Measurements from ENCODE around the gene KCNMB2. TPM values are rescaled to one million over a fixed set of nuclear protein-coding genes. Genes with fewer than 3 reads are reported as not detected.

KCNMB2 gene
- total and polyA plus RNA-seq, 2 donors (not counting 1 experiment from before 2014, with no cell fraction given), result 0.17 TPM; not detected in 1

- Histone ChIP-seq H3K27me3 (ENCODE audit: control insufficient read depth, insufficient read depth, low read length) (no peaks in the 10 kb centered on the region), H3K79me2 (ENCODE audit: control insufficient read depth, insufficient read depth, low read length) (no peaks in the 10 kb centered on the region), H2AFZ (ENCODE audit: low read length) (no peak overlapping the region), H3K9me3 (ENCODE audit: control insufficient read depth, insufficient read depth, low read depth, low read length) (no peaks in the 10 kb centered on the region), H3K4me1 (ENCODE audit: control insufficient read depth, extremely low read depth, insufficient read depth, low read length) (no peaks in the 10 kb centered on the region), H3K4me2 (ENCODE audit: extremely low read depth, insufficient read depth, low read length) (no peak overlapping the region), H3K27ac (ENCODE audit: insufficient read depth, low read length) (no peak overlapping the region), H3K36me3 (ENCODE audit: control insufficient read depth, insufficient read depth, low read length) (no peaks in the 10 kb centered on the region), H3K9ac (ENCODE audit: insufficient read depth, low read length) (no peak overlapping the region), H4K20me1 (ENCODE audit: control insufficient read depth, extremely low read depth, insufficient read depth, low read length) (no peaks in the 10 kb centered on the region), H3K4me3 (replicated peaks in 1 of 4; ENCODE audit: control extremely low read depth in 1 of 4, insufficient read depth in 1 of 4, low read depth in 3 of 4, low read length in 4 of 4) (no peak overlapping the region)
- TF ChIP-seq EZH2 (IDR thresholded peaks at IDR 0.05; ENCODE audit: low read length, missing control alignments) (no peak), CTCF (conservative IDR thresholded peaks at IDR 0.05 in 1 of 2, IDR thresholded peaks at IDR 0.05 in 1 of 2; ENCODE audit: low read depth in 1 of 2, low read length in 2 of 2) (no peak)
- DNase-seq (ENCODE audit: low read depth in 2 of 2), result no peak
Measured at GRCh38 chr3:178868681-178869080, 332.4 kb downstream of the KCNMB2 start.

GRCh38 chr3:178870085-178870484 is 333.8 kb downstream of the KCNMB2 start:
- Histone ChIP-seq H3K27me3 (ENCODE audit: control insufficient read depth, insufficient read depth, low read length) (no peaks in the 10 kb centered on the region), H3K79me2 (ENCODE audit: control insufficient read depth, insufficient read depth, low read length) (no peaks in the 10 kb centered on the region), H4K20me1 (ENCODE audit: control insufficient read depth, extremely low read depth, insufficient read depth, low read length) (no peaks in the 10 kb centered on the region), H3K4me1 (ENCODE audit: control insufficient read depth, extremely low read depth, insufficient read depth, low read length) (no peaks in the 10 kb centered on the region), H3K36me3 (ENCODE audit: control insufficient read depth, insufficient read depth, low read length) (no peaks in the 10 kb centered on the region), H3K4me2 (ENCODE audit: extremely low read depth, insufficient read depth, low read length) (no peak overlapping the region), H3K27ac (ENCODE audit: insufficient read depth, low read length) (no peak overlapping the region), H3K9me3 (ENCODE audit: control insufficient read depth, insufficient read depth, low read depth, low read length) (no peaks in the 10 kb centered on the region), H2AFZ (ENCODE audit: low read length) (no peak overlapping the region), H3K4me3 (replicated peaks in 1 of 4; ENCODE audit: control extremely low read depth in 1 of 4, insufficient read depth in 1 of 4, low read depth in 3 of 4, low read length in 4 of 4) (no peak overlapping the region), H3K9ac (ENCODE audit: insufficient read depth, low read length) (no peak overlapping the region)
- DNase-seq (ENCODE audit: low read depth in 2 of 2), result no peak
- TF ChIP-seq EZH2 (IDR thresholded peaks at IDR 0.05; ENCODE audit: low read length, missing control alignments), result no peak
- no peak for TF ChIP-seq CTCF (conservative IDR thresholded peaks at IDR 0.05 in 1 of 2, IDR thresholded peaks at IDR 0.05 in 1 of 2; ENCODE audit: low read depth in 1 of 2, low read length in 2 of 2)

GRCh38 chr3:178875157-178875556 is 338.9 kb downstream of the KCNMB2 start:
- no peak overlapping the region for H3K4me3 ChIP-seq (replicated peaks in 1 of 4; ENCODE audit: control extremely low read depth in 1 of 4, insufficient read depth in 1 of 4, low read depth in 3 of 4, low read length in 4 of 4)

More at GRCh38 chr3:178875157-178875556, 338.9 kb downstream of the KCNMB2 start:
- H3K9ac ChIP-seq (ENCODE audit: insufficient read depth, low read length), result no peak overlapping the region
- DNase-seq (ENCODE audit: low read depth in 2 of 2), result no peak
- H3K4me2 ChIP-seq (ENCODE audit: extremely low read depth, insufficient read depth, low read length), result no peak overlapping the region
- H3K79me2 ChIP-seq (ENCODE audit: control insufficient read depth, insufficient read depth, low read length), result no peaks in the 10 kb centered on the region
- H3K36me3 ChIP-seq (ENCODE audit: control insufficient read depth, insufficient read depth, low read length), result no peaks in the 10 kb centered on the region
- no peak for TF ChIP-seq CTCF (conservative IDR thresholded peaks at IDR 0.05 in 1 of 2, IDR thresholded peaks at IDR 0.05 in 1 of 2; ENCODE audit: low read depth in 1 of 2, low read length in 2 of 2)
- TF ChIP-seq EZH2 (IDR thresholded peaks at IDR 0.05; ENCODE audit: low read length, missing control alignments), result no peak
- no peak overlapping the region for H3K27ac ChIP-seq (ENCODE audit: insufficient read depth, low read length)
- no peaks in the 10 kb centered on the region for H4K20me1 ChIP-seq (ENCODE audit: control insufficient read depth, extremely low read depth, insufficient read depth, low read length)
- no peak overlapping the region for H2AFZ ChIP-seq (ENCODE audit: low read length)
- H3K4me1 ChIP-seq (ENCODE audit: control insufficient read depth, extremely low read depth, insufficient read depth, low read length), result no peaks in the 10 kb centered on the region
- H3K27me3 ChIP-seq (ENCODE audit: control insufficient read depth, insufficient read depth, low read length), result no peaks in the 10 kb centered on the region
- H3K9me3 ChIP-seq (ENCODE audit: control insufficient read depth, insufficient read depth, low read depth, low read length), result no peaks in the 10 kb centered on the region

All from fibroblast of lung (primary cell).